Measurements from ENCODE around the gene EIF4G2. TPM values are rescaled to one million over a fixed set of nuclear protein-coding genes. Genes with fewer than 3 reads are reported as not detected.

The EIF4G2 gene
- total RNA-seq, 4 donors from 2014 or later, result 587 to 866 (median 665) TPM

- Histone ChIP-seq H3K9me3 (no peaks in the 10 kb centered on the region), H3K27me3 (no peaks in the 10 kb centered on the region), H3K4me3 (no peak overlapping the region), H3K27ac (no peak overlapping the region), H3K4me1 (no peaks in the 10 kb centered on the region), H3K36me3 (peaks cover 0 to 10% of the 10 kb centered on the region in 2 donors)
- WGBS, 2 donors (ENCODE audit: low coverage in 1 of 2), result 61 to 68% methylated on average over 5 to 8 of the region's 10 CpGs
- TF ChIP-seq POLR2A (IDR thresholded peaks at IDR 0.05), result no peak
- no peak for TF ChIP-seq EP300 (IDR thresholded peaks at IDR 0.05)
- no peak for TF ChIP-seq POLR2AphosphoS5 (IDR thresholded peaks at IDR 0.05)
- no peak for TF ChIP-seq CTCF (IDR thresholded peaks at IDR 0.05)
- ATAC-seq, result no peak
Measured at GRCh38 chr11:10784232-10785145, 24.2 kb downstream of the EIF4G2 start.

DNA sequence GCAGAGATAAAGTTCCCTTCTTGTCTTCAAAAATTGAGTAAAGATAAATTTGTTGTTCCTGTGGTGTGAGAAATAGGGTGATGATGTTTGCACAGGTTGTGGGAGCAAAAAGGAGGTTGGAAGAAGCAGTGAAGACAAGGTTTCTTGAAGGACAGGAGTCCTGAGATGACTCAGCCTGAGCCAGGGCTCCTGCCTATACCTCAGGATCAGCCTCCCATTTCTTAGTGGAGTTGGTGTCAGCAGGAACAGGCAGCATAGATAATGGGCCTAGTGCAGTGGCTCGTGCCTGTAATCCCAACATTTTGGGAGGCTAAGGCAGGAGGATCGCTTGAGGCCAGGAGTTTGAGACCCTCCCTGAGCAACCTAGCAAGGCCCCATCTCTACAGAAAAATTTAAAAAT, 28.7 kb downstream of the EIF4G2 start:
- 86% methylated on average over 2 of the region's 2 CpGs; no CpG with 5 or more reads in 1 of the 2 donors for WGBS, 2 donors (ENCODE audit: low coverage in 1 of 2)
- no peak for TF ChIP-seq CTCF (IDR thresholded peaks at IDR 0.05)
- TF ChIP-seq POLR2A (IDR thresholded peaks at IDR 0.05), result no peak
- TF ChIP-seq EP300 (IDR thresholded peaks at IDR 0.05), result no peak
- TF ChIP-seq POLR2AphosphoS5 (IDR thresholded peaks at IDR 0.05), result no peak
- no peak for ATAC-seq
- Histone ChIP-seq H3K27me3 (no peaks in the 10 kb centered on the region), H3K4me3 (no peak overlapping the region), H3K4me1 (peaks cover 0 to 9% (median 2%) of the 10 kb centered on the region in 3 donors), H3K36me3 (peaks cover 0 to 34% of the 10 kb centered on the region in 2 donors), H3K9me3 (no peaks in the 10 kb centered on the region), H3K27ac (no peak overlapping the region)

GRCh38 chr11:10779086-10779485, 29.6 kb downstream of the EIF4G2 start:
- ATAC-seq, result no peak

GRCh38 chr11:10778217-10778970, 30.3 kb downstream of the EIF4G2 start:
- no peak for TF ChIP-seq CTCF (IDR thresholded peaks at IDR 0.05)
- TF ChIP-seq POLR2AphosphoS5 (IDR thresholded peaks at IDR 0.05), result no peak
- TF ChIP-seq EP300 (IDR thresholded peaks at IDR 0.05), result no peak
- no peak for TF ChIP-seq POLR2A (IDR thresholded peaks at IDR 0.05)
- Histone ChIP-seq H3K4me1 (peaks cover 0 to 9% (median 2%) of the 10 kb centered on the region in 3 donors), H3K27ac (peak overlapping the region; percentile 62 to 78 (median 72)), H3K36me3 (peaks cover 4 to 34% of the 10 kb centered on the region in 2 donors), H3K4me3 (no peak overlapping the region), H3K27me3 (no peaks in the 10 kb centered on the region), H3K9me3 (no peaks in the 10 kb centered on the region)
- ATAC-seq, result peak; percentile 82
- 53 to 85% methylated on average over 4 to 12 of the region's 13 CpGs for WGBS, 2 donors (ENCODE audit: low coverage in 1 of 2)

More at GRCh38 chr11:10779086-10779485, 29.6 kb downstream of the EIF4G2 start:
- no peaks in the 10 kb centered on the region for H3K27me3 ChIP-seq
- WGBS, 2 donors (ENCODE audit: low coverage in 1 of 2), result 59 to 78% methylated on average over 1 of the region's 1 CpG
- H3K4me1 ChIP-seq, result peaks cover 0 to 9% (median 2%) of the 10 kb centered on the region in 3 donors
- H3K4me3 ChIP-seq, result no peak overlapping the region
- H3K9me3 ChIP-seq, result no peaks in the 10 kb centered on the region
- H3K36me3 ChIP-seq, result peaks cover 4 to 34% of the 10 kb centered on the region in 2 donors
- TF ChIP-seq POLR2AphosphoS5 (IDR thresholded peaks at IDR 0.05) (no peak), EP300 (IDR thresholded peaks at IDR 0.05) (no peak), CTCF (IDR thresholded peaks at IDR 0.05) (no peak), POLR2A (IDR thresholded peaks at IDR 0.05) (no peak)
- H3K27ac ChIP-seq, result peak overlapping the region; percentile 9 to 78 (median 68)
